Measurements from ENCODE around the gene SLC25A25.

The SLC25A25 gene

GRCh38 chr9:128100581-128100980 is 32.5 kb downstream of the SLC25A25 start:
- TF ChIP-seq EZH2phosphoT487 (IDR thresholded peaks at IDR 0.05; ENCODE audit: borderline replicate concordance) (no peak), CTCF (conservative IDR thresholded peaks at IDR 0.05; ENCODE audit: low read length) (no peak)
- Histone ChIP-seq H3K4me3 (ENCODE audit: low read length, poor library complexity, severe bottlenecking) (no peak overlapping the region), H3K9me2 (replicated peaks; ENCODE audit: low read depth, low read length) (no peaks in the 10 kb centered on the region), H3K27me3 (ENCODE audit: insufficient read depth, low read length, poor library complexity, severe bottlenecking) (no peaks in the 10 kb centered on the region), H3K36me3 (ENCODE audit: insufficient read depth, low read length) (peaks cover 58% of the 10 kb centered on the region; the same call in 1 of the 2 replicates), H3K79me2 (ENCODE audit: insufficient read depth, low read length) (peaks cover 45% of the 10 kb centered on the region), H3F3A (ENCODE audit: low read depth) (no peaks in the 10 kb centered on the region), H3K4me1 (ENCODE audit: insufficient read depth, low read length, poor library complexity, severe bottlenecking) (peaks cover 9% of the 10 kb centered on the region), H2AFZ (ENCODE audit: low read length) (no peak overlapping the region), H3K9ac (ENCODE audit: low read depth, low read length, poor library complexity, severe bottlenecking) (no peak overlapping the region), H3K9me3 (ENCODE audit: insufficient read depth, low read depth, low read length) (no peaks in the 10 kb centered on the region), H3K4me2 (ENCODE audit: low read depth, low read length, poor library complexity, severe bottlenecking) (no peak overlapping the region), H4K20me1 (ENCODE audit: insufficient read depth, low read length, poor library complexity, severe bottlenecking) (peaks cover 30% of the 10 kb centered on the region)

GRCh38 chr9:128101231-128101661 is 33.2 kb downstream of the SLC25A25 start:
- no peak overlapping the region for H3K4me3 ChIP-seq (ENCODE audit: low read length, poor library complexity, severe bottlenecking)
- H3F3A ChIP-seq (ENCODE audit: low read depth), result no peaks in the 10 kb centered on the region
- peaks cover 9% of the 10 kb centered on the region for H3K4me1 ChIP-seq (ENCODE audit: insufficient read depth, low read length, poor library complexity, severe bottlenecking)
- H3K9ac ChIP-seq (ENCODE audit: low read depth, low read length, poor library complexity, severe bottlenecking), result no peak overlapping the region
- no peak overlapping the region for H2AFZ ChIP-seq (ENCODE audit: low read length)
- no peaks in the 10 kb centered on the region for H3K9me3 ChIP-seq (ENCODE audit: insufficient read depth, low read depth, low read length)
- peaks cover 30% of the 10 kb centered on the region for H4K20me1 ChIP-seq (ENCODE audit: insufficient read depth, low read length, poor library complexity, severe bottlenecking)
- peaks cover 64% of the 10 kb centered on the region; the same call in 1 of the 2 replicates for H3K36me3 ChIP-seq (ENCODE audit: insufficient read depth, low read length)
- H3K79me2 ChIP-seq (ENCODE audit: insufficient read depth, low read length), result peaks cover 44% of the 10 kb centered on the region
- H3K4me2 ChIP-seq (ENCODE audit: low read depth, low read length, poor library complexity, severe bottlenecking), result no peak overlapping the region
- no peaks in the 10 kb centered on the region for H3K27me3 ChIP-seq (ENCODE audit: insufficient read depth, low read length, poor library complexity, severe bottlenecking)
- H3K9me2 ChIP-seq (replicated peaks; ENCODE audit: low read depth, low read length), result no peaks in the 10 kb centered on the region
- TF ChIP-seq EZH2phosphoT487 (IDR thresholded peaks at IDR 0.05; ENCODE audit: borderline replicate concordance) (no peak), CTCF (conservative IDR thresholded peaks at IDR 0.05; ENCODE audit: low read length) (no peak)

GRCh38 chr9:128101690-128102089 is 33.7 kb downstream of the SLC25A25 start:
- no peaks in the 10 kb centered on the region for H3K9me3 ChIP-seq (ENCODE audit: insufficient read depth, low read depth, low read length)
- peaks cover 66% of the 10 kb centered on the region; the same call in 1 of the 2 replicates for H3K36me3 ChIP-seq (ENCODE audit: insufficient read depth, low read length)
- H3K79me2 ChIP-seq (ENCODE audit: insufficient read depth, low read length), result peaks cover 40% of the 10 kb centered on the region
- H3K9me2 ChIP-seq (replicated peaks; ENCODE audit: low read depth, low read length), result no peaks in the 10 kb centered on the region
- H3K4me1 ChIP-seq (ENCODE audit: insufficient read depth, low read length, poor library complexity, severe bottlenecking), result peaks cover 9% of the 10 kb centered on the region
- H3K4me3 ChIP-seq (ENCODE audit: low read length, poor library complexity, severe bottlenecking), result no peak overlapping the region
- H3K9ac ChIP-seq (ENCODE audit: low read depth, low read length, poor library complexity, severe bottlenecking), result no peak overlapping the region
- no peak overlapping the region for H3K4me2 ChIP-seq (ENCODE audit: low read depth, low read length, poor library complexity, severe bottlenecking)
- no peaks in the 10 kb centered on the region for H3K27me3 ChIP-seq (ENCODE audit: insufficient read depth, low read length, poor library complexity, severe bottlenecking)
- H2AFZ ChIP-seq (ENCODE audit: low read length), result no peak overlapping the region
- H4K20me1 ChIP-seq (ENCODE audit: insufficient read depth, low read length, poor library complexity, severe bottlenecking), result peaks cover 26% of the 10 kb centered on the region
- TF ChIP-seq EZH2phosphoT487 (IDR thresholded peaks at IDR 0.05; ENCODE audit: borderline replicate concordance), result no peak
- TF ChIP-seq CTCF (conservative IDR thresholded peaks at IDR 0.05; ENCODE audit: low read length), result no peak
- H3F3A ChIP-seq (ENCODE audit: low read depth), result no peaks in the 10 kb centered on the region

All from Loucy (cell line).